IPS-11a (cell line): ENCODE data around the gene SLC23A2.
"Not testable (repeated sequence)": the region's sequence is repeated elsewhere in the genome, so short reads cannot be mapped to it uniquely, and the experiment has no call there.

ENCODE experiments used
- H3K4me3 ChIP-seq: one replicate; pipeline ENCODE4 v1.5.1; 2013; ENCODE audit warnings: low read depth, low read length, control low read depth

The SLC23A2 gene

GRCh38 chr20:4853757-4854560, 147.4 kb downstream of the SLC23A2 start:
- H3K4me3 ChIP-seq = no peak overlapping the region

DNA sequence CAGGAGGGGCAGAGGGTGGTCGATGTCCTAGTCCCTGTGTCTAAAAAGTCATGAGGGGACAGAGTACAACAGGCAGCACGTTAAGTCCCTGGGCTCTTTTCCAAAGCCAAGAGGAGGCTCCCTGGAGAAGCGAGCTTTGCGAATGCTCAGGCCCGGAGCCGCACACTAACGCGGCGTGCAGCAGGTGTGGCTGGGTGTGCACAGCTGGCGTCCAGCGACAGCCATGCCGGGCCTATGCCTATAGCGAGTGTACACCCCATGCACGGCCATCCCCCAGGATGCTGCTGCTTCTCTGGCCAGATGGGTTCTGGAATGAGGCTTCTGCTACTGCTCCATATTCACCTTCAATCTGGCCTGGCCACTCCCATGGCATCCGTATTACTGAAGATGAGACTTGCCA, 148.3 kb downstream of the SLC23A2 start:
- H3K4me3 ChIP-seq = no peak overlapping the region

DNA sequence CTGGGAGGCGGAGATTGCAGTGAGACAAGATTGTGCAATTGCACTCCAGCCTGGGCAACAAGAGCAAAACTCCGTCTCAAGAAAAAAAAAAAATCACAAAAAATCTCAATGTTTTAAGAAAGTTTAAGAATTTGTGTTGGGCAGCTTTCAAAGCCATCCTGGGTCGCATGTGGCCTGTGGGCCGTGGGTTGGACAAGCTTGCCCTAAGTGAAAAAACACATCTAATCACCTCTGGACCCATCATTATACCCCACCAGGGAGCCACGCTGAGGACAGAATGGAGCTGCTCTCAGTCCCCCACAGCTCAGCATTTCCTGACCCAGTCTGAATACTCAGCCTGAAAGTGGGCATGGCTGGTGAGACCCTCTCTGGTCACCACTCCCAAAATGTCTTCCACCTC, 150.3 kb downstream of the SLC23A2 start:
- no peak overlapping the region for H3K4me3 ChIP-seq

DNA sequence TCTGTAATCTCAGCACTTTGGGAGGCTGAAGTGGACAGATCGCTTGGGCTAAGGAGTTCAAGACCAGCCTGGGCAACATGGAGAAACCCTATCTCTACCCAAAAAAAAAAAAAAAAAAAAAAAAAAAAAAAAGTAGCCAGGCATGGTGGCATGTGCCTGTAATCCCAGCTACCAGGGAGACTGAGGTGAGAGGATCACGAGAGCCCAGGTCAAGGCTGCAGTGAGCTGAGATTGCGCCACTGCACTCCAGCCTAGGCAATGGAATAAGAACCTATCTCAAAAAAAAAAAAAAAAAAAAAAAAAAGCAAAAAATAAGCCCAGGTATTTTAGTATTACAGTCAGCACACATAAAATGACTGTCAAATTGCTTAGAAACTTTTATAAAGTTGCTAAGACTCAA, 152.5 kb downstream of the SLC23A2 start:
- H3K4me3 ChIP-seq = not testable (repeated sequence)

GRCh38 chr20:4848041-4848440, 153.3 kb downstream of the SLC23A2 start:
- no peak overlapping the region for H3K4me3 ChIP-seq

GRCh38 chr20:4846821-4847220, 154.5 kb downstream of the SLC23A2 start:
- no peak overlapping the region for H3K4me3 ChIP-seq

- H3K4me3 ChIP-seq = no peak overlapping the region
Observed at GRCh38 chr20:4844751-4845465, 156.4 kb downstream of the SLC23A2 start.

DNA sequence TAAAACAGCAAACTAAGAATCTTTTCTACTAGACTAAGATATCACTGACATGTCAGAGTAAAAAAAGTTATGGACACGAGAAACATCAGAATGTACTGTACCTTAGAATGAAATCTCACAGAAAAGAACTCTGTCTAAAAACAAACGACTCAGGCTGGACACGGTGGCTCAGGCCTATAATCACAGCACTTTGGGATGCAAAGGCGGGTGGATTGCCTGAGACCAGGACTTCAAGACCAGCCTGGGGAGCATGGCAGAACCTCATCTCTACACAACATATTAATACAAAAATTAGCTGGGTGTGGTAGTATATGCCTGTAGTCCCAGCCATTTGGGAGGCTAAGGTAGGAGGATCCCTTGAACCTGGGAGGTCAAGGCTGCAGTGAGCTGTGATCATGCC, 157.0 kb downstream of the SLC23A2 start:
- no peak overlapping the region for H3K4me3 ChIP-seq

DNA sequence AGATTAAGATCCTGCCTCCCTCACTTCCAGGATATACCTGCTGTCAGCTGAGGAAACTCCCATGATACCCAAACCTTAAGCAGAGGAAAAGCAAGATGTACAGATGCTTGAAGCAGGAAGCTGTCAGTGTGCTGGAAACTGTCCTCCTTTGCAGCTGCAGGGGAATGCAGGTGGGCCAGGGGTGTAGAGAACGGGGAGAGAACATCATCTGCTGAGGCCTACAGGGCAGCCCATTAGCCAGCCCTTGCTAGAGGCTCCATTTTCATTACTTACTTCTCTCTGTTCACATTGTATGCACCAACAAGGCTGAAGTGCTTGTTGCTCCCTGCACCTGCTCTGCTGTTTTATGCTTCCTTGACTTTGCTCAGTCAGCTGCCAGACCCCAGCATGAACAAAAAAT, 160.5 kb downstream of the SLC23A2 start:
- no peak overlapping the region for H3K4me3 ChIP-seq

DNA sequence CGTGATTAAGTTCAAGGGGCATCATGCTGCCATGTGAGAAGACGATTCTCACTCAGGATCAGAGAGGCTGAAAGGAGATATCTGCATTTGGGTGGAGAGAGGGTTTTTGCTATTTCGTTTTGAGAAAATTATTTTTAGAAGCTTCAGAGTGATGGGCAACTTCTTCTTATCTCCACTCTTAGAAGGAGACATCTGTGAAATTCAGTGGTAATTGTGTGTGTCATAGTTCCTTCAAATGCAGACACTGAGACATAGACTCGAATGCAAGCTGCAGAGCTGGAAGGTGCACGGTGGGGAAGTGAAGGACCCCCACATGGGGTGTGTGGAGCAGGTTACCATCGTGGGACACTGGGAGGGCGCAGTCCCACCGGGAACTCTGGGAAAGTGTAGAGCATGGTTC, 162.8 kb downstream of the SLC23A2 start:
- no peak overlapping the region for H3K4me3 ChIP-seq

DNA sequence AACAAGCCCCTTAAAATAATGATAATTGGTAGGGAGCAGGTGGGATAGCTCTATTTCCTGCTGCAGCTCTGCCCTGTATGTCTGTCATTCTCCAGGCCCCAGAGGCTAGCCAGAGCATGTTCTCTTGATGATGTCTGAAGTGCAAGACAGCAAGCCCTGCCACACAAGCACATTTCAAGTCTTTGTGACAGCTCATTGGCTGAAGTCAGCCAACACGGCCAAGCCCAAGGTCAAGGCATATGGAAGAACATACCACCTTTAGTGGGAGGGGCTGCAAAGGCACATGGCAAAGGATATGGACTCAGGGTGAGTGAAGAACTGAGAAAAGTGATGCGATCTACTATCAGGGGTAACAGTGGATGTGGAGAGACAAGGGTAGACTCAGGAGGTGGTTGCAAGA, 163.6 kb downstream of the SLC23A2 start:
- no peak overlapping the region for H3K4me3 ChIP-seq

- H3K4me3 ChIP-seq = no peak overlapping the region
Observed at GRCh38 chr20:4836935-4837334, 164.4 kb downstream of the SLC23A2 start.

GRCh38 chr20:4836473-4836872, 164.8 kb downstream of the SLC23A2 start:
- H3K4me3 ChIP-seq = no peak overlapping the region

GRCh38 chr20:4835244-4836177, 165.8 kb downstream of the SLC23A2 start:
- H3K4me3 ChIP-seq = no peak overlapping the region

DNA sequence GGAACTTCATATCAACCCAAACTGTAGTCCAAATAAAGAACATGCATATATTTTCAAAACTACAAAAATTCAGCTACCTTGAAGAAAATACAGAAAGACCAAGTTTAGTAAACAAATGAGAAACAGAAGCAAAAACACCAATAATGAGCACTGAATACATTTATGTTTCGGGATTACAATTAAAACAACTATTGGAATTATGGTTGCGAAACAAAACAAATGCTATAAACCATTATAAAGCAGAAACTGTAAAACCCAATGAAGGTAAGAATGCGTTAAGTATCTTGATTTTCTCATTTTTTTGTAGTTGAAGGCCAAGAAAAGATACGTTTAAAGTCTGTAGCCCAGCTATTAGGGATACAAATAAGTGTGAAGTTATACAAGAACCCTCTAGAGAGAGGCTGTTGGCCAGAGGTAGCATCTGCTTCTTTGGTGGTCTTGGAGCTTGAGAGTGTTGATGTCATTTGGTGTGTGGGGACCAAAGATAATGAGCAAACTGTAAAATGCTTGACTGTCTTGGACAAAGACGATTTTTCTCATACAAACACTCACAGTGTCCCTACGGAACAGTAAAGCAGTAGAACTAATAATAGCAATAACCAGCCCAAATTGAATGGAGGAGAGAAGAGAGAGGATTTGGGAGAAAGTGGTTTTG, 168.1 kb downstream of the SLC23A2 start:
- no peak overlapping the region for H3K4me3 ChIP-seq

DNA sequence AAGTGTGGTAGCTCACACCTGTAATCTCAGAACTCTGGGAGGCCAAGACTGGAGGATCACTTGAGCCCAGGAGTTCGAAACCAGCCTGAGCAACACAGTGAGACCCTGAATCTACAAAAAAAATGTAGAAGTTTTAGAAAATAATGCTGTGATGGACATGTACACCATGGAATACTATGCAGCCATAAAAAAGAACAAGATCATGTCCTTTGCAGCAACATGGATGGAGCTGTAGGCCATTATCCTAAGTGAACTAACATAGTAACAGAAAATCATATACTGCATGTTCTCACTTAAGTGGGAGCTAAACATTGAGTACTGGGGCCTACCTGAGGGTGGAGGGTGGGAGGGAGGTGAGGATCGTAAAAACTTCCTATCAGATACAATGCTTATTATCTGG, 168.8 kb downstream of the SLC23A2 start:
- no peak overlapping the region for H3K4me3 ChIP-seq

- no peak overlapping the region for H3K4me3 ChIP-seq
Observed at GRCh38 chr20:4830696-4831095, 170.6 kb downstream of the SLC23A2 start.

DNA sequence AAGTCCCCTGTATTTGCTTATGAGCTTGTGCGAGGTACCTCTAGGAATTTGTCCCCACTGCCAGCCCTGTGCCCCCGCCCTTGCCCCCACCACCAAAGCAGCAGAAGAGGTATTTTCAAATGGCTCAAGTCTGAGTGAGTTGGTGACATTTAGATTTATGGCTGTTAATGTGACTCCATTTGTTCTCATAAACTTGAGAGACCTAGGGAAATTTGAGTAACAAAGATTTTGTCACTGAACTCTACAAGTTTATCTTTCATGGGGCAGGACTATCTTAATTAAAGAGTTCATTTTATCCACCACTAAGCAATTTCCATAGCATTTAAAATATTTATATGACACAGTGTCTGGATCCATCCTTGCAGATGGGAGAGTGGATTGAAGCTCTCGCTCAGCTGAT, 171.1 kb downstream of the SLC23A2 start:
- no peak overlapping the region for H3K4me3 ChIP-seq

- H3K4me3 ChIP-seq = no peak overlapping the region
Observed at GRCh38 chr20:4829514-4830215, 171.6 kb downstream of the SLC23A2 start.

DNA sequence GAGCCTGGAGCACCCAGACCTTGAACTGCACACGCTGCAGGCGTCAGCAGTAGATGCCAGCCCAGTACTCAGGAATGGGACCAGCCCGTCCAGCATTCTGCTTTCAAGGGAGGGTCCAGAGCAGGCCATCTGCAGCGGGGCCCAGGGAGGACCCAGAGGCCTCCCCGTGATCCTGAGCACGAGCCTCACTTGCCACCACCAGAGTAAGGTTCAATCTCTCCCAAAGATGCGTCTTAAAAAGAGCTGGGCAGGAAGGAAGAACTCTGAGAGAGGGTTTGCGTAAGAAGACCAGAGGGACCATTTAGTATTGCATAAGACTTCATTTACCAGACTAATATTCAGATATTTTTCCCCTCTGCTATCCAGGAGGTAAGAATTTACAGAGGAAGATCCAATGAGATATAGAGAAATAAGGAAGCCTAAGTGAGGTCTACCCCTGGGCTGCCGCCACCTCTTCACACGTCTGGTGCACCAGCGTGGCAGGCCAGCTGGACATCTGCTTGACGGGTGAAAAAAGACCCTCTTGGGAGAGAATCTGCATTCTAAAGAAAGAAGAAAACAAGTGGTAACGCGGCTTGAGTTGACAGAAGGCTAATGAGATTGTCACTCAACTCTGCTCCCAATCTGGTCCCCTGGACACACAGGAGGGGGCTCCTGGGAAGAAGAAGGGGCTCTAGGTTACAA, 172.3 kb downstream of the SLC23A2 start:
- H3K4me3 ChIP-seq = no peak overlapping the region
